Stimulated activated CD8-positive, alpha-beta memory T cell treated with anti-CD3 and anti-CD28 coated beads, Interleukin-4, amount 100 ng/mL, for 24 hours (primary cell): ENCODE measurements around the gene TMEM184A.
A peak's percentile ranks its signal among the peaks of the same experiment; 100 is the strongest.
"Not testable (repeated sequence)": the region's sequence is repeated elsewhere in the genome, so short reads cannot be mapped to it uniquely, and the experiment has no call there.

Source experiments
- DNase-seq: peaks from one replicate; pipeline ENCODE4 v3.0.0-alpha.2; 2020; ENCODE audit warnings: low read depth

TMEM184A gene

DNA sequence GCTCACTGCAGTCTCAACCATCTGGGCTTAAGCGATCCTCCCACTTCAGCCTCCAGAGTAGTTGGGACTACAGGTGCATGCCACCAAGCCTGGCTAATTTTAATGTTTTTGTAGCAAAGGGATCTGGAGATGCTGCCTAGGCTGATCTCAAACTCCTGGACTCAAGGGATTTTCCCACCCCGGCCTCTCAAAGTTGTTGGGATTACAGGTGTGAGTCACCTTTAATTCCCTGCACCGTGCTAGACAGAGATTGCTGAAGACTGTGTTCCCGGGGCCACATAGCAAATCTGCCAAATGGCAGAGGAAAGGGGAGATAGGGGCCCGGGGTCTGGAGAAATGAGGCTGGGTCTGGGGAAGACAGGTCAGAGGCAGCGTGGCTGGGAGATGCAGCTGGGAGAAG is 34.5 kb upstream of the TMEM184A start:
- DNase-seq = no peak

DNA sequence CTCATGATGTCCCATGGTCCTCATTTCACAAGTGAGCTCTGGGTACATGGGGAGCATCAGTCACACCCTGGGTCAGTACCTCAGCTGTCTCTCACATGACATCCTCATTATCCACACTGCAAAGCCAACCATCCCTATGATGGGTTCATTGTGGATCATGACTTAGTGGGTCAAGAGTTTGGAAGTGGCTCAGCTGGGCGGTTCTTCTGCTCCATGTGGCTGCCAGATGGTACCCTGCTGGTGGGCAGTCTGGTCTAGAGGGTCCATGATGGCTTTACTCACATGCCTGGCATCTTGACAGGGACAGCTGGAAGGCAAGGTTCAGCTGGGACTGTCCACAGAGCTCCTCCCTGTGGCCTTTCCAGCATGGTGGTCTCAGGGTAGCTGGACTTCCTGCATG is 33.0 kb upstream of the TMEM184A start:
- no peak for DNase-seq

DNA sequence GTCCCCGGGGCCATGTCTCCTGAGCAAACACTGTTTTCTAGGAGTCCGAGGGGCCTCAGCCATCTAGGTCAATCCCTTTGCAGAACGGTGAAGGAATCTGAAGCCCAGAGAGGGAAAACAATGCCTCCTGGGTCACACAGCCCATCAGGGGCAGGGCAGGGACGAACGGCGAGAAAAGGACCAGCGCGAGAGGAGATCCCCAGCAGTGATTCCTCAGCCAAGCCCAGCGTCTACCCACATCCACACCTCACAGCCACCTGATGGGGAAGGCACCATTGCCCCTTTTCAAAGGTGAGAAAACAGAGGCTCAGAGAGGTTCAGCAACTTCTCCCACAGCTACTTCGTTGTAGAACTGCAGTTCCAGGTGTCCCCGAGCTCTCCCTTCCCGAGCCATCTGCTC is 31.7 kb upstream of the TMEM184A start:
- DNase-seq = no peak

DNA sequence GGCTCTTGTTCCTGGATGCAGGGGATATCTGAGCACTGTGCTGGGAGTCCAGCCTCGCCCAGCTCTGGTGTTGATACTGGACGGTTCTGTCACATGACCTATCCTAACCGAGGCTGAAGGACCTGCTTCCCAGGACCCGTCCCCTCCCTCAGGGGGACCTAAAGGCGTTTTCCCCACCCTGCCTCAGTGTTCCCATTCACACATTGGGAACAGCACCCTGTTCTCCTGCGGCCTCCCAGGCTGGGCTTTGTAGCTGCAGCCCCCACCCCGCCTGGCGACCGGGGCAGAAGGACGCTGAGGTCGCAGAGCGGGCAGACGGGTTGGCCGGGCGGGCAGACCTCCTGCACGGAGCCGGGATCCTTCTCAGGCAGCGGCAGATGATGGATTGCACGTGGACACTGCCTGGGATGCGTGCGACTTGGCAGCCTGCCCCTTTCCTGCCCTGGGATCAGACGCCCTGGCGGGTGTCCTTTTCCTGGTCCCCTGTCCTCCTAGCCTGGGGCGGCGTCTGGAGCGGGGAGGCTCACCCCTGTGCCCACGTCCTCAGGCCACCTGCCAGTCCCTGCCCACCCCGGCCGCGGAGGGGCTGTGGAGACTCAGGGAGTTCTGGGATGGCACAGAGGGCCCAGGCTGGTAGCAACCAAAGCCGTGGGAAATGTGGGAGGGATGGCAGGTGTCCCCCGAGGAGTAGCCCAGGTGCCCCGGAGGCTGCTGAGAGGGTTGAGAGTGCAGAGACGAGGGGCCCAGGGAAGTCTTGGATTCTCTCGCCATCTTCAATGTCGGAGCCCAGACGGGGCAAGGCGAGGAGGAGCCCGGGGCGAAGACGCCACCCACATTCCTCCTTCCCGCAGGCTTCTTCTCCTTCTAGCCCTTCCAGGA is 31.1 kb upstream of the TMEM184A start:
- no peak for DNase-seq

DNA sequence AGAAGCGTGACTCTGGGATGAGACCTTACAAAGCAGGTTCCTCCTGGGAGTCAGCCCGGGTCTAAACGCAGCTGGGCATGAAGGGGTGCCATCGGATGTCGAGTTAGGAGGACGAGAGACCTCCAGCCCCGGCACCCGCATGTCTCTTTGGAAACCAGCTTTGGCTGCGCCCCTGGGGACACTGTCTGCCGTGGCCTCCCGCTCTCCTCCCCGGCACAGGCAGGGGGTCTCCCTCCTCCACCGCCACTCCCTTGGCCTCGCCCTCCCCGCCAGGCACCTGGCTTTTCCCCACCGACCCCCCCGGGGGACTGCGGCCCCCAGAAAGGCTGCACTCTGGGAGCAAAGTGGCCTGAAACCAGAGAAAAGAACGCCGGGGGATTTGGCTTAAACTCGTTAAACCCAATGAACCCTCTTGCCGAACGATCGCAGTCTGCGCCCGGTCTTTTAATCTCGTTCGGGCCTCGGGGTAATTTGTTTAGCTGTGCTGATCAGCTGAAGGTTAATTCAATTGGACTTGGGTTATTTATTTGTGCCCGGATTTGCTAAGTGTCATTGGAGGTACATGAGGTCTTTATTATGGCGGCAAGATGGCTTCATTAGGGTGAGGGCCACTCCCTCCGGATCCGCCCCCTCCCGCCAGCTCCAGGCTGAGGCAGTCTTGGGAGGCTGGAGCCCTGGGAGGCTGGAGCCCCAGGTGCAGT is 30.3 kb upstream of the TMEM184A start:
- DNase-seq = no peak

DNA sequence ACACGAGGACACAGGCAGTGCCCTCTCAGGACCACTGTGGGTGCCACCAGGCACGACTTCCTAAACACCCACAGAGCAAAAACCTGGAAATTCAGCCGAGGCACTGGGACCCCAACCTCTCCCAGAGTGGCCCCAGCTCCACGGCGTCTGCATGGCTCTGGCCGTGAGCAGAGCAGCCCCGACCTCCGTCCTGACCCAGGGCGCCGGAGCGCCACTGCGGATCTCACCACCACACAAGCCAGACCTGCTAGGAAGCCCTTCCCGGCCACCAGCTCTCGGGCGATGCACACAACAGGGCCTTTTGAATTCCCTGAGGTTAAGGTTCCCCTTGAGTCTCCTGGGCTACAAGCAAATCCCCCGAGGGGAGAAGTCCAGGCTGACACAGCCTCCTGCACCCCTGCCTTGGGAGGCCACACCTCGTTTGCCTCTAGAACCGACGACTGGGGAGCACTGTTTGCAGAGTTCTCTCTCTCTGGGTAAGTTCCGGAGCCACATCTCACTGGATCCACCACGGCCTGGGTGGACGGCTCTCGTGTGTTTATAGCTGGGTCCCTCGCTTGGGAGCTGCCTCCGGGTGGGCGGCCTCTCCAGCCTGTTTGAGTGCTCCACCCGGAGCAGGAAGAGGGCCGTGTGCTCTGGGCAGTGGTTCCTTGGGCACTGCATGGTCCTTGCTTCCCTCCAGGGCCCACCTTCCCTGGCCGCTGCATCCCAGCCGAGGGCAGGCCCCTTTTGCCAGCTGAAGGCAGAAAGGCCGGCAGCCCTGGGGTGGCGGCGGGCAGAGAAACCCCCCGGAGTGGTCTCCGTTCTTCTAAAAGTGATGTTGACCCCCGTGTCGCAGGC is 29.4 kb upstream of the TMEM184A start:
- DNase-seq = no peak

DNA sequence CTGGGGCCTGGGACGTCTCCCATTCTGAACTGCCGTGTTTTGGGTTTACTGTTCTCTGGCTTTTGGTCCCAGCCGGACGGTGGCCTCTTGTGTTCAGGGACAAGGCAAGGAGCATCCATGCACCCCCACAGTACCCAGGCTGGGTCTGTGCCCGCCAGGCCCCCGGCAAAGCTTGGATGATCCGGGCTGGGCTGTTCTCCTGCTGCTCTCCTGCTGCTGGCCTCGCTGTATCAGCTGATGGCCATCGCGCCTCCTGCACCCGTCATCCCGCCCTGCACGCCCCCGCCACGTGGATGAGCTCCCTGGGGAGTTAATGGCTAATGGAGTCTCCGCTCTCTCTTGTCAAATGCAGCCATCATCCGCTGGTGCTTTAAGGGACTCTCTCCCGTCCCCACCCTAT is 28.7 kb upstream of the TMEM184A start:
- no peak for DNase-seq

DNA sequence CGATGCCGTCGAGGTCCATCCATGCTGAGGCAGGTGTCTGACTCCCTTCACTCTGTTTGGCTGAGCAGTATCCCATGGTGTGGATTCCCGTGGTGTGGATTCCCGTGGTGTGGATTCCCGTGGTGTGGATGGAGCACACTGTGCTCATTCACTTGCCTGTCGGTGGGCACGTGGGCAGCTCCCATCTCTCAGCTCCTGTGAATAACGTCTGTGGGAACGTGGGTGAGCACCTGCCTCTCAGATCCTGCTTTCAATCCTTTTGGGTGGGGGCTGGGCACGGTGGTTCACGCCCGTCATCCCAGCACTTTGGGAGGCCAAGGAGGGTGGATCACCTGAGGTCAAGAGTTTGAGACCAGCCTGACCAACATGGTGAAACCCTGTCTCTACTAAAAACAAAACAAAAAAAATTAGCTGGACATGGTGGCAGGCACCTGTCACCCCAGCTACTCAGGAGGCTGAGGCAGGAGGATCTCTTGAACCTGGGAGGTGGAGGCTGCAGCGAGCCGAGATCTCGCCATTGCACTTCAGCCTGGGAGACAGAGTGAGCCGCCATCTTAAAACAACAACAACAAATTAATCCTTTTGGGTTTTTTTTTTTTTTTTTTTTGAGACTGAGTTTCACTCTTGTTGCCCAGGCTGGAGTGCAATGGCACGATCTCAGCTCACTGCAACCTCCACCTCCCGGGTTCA is 27.4 kb upstream of the TMEM184A start:
- DNase-seq = not testable (repeated sequence)

DNA sequence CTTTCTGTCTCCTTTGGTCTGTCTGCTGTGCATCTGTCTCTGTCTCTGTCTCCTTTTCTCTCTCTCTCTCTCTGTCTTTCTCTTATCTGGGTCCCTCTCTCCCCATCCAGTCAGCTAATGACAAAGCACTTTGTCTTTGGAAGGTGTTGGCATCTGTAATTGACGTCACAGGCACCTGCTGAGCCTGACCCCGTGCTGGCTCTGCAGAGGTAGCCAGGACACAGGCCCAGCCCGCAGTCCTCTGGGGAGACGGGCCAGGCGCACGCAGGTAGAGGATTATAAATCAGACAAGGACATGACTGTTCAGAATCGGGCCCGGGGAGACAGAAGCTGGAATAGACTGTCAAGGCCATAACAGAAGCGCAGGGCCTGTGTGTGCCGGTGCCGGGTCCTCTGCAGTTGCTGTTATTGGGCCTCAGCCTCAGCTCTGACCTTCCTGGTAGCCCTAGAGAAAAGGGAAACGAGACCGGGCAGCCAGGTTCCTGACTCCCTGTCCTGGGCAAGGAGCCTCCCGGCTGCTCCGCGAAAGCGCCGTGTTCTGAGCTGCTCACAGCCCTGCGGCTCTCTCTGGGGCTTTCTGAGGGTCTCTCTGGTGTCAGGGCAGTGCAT is 24.5 kb upstream of the TMEM184A start:
- no peak for DNase-seq

DNA sequence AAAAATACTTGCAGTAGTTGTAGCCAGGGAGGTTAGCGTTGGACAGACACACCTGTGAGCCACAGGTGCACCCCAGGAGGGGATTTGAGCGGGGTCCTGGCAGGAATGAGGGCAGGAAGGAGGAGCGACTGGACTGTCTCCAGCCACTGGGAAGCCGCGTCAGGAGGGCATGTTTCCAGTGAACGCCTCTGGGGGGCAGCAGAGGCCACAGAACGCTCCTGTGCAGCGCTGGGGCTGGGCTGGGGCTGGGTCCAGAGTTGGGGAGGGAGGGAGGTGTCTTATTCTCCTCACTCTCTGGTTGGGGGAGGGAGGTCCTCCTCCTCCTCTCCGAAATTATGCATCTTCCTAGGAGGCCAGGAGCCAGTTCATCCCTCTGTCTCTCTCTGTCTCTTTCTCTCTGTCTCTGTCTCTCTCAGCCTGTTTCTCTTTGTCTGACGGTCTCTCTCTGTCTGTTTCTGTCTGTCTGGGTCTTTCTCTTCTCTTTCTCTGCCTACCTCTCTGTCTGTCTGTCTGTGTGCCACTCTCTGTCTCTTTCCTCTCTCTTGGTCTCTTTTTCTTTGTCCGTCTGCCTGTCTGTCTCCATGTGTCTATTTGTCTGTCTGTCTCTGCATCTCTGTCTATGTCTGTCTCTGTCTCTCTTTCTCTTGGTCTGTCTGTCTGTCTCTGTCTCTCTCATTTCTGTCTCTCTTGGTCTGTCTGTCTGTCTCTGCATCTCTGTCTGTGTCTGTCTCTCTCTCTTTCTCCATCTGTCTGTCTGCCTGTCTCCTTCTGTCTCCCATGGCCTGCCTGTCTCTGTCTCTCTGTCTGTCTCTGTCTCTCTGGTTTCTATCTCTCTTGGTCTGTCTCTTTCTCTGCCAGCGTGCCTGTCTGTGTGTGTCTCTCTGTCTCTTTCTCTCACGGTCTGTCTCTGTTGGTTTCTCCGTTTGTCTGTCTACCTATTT is 23.7 kb upstream of the TMEM184A start:
- DNase-seq = peak; percentile 65

DNA sequence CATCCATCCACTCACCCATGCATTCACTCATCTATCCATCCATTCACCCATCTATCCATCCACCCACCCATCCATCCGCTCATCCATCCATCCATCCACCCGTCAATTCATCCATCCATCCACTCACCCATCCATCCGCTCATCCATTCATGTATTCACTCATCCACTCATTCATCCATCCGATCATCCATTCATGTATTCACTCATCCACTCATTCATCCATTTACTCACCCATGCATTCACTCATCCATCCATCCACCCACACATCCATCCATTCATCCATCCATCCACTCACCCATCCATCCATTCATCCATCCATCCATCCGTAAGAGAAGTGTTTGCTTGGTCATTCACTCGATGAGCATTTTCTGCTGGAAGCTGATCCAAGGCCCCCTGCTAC is 22.5 kb upstream of the TMEM184A start:
- no peak for DNase-seq

DNA sequence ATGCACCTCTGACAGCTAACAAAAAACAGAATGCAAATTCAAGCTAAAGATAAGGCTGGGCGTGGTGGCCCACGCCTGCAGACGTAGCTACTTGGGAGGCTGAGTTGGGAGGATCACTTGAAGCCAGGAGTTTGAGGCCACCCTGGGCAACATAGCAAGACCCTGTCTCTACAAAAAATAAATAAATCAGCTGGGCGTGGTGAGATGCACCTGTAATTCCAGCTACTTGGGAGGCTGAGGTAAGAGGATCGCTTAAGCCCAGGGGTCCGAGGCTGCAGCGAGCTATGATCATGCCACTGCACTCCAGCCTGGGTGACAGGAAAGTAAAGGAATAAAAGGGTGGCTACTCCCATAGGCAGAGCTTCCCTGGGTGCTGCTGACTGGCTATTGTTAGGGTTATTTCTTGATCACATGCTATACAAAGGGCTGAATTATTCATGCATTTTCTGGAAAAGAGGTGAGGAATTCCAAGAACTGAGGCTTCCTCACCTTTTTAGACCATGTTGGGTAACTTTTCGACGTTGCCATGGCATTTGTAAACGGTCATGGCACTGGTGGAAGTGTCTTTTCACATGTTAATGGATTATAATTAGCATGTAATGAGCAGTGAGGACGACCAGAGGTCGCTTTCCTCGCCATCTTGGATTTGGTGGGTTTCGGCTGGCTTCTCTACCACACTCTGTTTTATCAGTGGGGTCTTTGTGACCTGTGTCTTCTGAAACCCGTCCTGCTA is 20.7 kb upstream of the TMEM184A start:
- no peak for DNase-seq

DNA sequence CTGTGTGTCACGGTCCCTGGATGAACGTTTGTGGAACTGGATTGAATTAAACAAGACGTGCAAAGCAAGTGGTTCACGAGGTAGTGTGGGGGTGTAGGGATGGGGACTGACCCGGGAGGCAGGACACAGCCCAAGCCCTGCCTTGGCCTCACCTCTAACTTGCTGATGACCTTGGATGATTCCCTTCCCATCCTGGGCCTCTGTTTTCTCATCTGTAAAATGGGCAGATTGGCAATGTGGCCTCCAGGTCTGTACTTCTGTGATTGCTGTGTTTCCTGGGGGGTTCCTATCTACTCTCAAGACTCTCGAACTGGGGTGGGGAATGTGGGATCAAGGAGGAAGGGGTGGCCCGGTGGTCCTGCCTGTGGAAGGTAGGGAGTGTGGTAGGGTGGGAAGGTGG is 19.8 kb upstream of the TMEM184A start:
- DNase-seq = no peak

DNA sequence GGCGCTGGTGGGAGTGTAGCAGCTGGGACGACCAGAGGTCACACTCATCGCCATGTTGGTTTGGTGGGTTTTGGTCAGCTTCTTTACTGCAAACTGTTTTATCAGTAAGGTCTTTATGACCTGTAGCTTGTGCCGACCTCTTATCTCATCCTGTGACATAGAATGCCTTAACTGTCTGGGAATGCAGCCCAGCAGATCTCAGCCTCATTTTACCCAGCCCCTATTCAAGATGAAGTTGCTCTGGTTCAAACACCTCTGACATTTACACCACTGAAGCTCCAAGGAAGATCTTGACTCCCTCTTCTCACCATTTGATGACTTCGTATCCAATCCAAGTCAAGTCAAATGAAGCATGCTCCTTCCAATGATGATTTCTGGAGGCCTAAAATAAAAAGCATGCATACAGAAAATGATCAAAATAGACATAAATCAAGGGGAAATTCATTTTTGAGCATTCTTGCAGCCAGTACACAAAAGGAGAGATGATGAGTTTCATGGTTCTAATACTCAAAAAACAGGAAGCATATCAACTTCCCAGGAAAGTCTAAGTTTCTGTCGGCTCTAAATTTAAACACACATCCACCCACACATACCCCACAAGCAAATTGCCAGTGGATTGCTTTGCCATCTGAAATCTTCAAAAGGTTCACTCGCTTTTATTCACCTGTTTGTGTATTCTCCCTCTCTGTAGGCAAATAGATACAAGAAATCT is 16.3 kb upstream of the TMEM184A start:
- no peak for DNase-seq

DNA sequence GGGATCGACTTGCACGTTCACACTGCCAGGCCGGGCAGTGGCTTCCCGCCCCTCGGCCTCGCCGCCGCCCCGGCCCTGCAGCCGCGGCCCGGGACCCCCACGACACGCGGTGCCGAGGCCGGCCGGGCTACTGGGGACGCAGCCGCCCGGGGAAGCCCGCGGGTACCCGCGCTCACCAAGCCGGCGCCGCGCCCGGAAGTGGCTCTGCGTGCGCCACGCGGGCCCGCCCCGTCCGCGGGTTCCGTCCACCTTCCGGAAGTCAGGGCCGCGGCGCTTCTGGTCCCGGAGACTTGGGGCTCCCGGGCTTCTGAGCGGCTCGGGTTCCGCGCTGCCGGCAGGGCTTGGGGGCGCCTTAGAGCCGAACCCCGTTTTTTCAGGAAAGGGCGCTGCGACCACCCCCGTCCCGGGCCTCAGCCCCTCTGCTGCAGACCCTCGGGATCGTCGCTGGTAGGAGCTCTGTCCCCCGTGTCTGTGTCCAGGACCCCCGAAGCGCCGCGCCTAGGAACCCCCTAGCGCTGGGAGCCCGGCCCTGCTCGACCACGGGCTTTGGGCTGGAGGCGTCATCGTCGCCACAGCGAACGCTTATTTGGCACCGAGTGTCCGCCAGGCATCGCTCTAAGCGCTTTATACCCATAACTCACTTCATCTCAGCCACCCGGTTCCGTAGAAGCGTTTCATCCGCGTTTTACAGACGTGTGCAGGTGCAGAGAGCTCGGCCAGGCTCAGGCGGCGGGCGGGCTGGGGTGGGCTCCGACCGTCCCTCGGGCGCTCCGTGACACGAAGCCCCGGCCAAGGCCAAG is 14.0 kb upstream of the TMEM184A start, which contains the start of gene PSMG3:
Gene PSMG3 (minus strand): TSS at position 200 of the 800 bp plus-strand sequence. CDS start 693 bp downstream, outside the sequence.
- DNase-seq = peak; percentile 88

DNA sequence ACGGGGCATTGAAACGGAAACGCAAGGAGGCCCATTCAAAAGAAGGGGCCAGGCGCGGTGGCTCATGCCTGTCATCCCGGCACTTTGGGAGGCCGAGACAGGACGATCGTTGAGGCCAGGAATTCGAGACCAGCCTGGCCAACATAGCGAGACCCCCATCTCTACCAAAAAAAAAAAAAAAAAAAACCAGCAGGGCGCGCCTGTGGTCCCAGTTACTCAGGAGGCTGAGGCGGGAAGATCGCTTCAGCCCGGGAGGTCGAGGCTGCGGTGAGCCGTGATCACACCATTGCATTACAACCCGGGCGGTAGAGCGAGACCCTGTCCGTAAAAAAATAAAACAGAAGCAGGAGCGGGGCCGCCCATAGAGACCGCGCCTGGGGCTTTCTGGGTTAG is 13.4 kb upstream of the TMEM184A start:
- DNase-seq = no peak

DNA sequence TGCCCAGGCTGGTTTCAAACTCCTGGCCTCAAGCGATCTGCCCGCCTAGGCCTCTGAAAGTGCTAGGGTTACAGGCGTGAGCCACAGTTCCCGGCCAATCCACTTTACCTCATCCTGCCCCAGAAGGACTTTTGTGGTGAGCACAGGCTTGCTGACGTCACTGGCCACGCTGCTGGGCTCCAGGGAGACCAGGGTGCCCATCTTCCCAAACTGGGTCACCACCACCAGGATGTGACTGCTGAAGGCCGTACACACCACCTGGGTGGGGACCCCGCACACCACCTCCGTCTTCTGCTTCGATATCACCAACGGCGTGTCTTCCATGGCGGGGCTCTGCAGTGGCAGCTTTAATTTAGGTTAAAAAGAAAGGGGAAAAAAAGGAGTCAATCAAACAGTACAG is 13.0 kb upstream of the TMEM184A start:
- no peak for DNase-seq

DNA sequence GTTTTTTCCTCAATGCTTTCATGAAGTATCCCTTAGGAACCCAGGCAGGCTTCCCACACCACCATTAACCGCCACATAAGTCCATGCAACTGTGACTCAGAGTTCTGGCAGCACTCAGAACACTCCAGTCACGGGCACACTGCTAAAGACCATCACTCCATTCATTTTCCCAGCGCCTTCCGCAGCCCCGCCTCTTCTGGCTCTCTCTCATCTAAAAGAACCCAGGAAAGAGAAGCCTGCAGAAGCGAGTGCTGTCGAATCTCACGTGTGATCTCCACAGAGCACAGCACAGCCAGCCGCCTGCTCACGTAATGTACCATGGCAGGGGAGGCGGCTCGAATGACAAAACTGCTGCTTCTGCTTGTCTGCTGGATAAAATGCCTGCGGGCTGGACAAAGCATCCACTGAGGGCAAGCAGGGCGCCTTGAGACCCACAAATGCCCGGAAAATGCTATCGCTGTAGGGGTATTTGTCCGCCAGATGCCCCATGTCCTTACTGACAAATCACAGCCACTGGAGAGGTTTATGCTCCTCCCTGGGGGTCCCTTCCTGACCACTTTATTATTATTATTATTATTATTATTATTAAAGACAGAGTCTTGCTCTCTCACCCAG is 12.0 kb upstream of the TMEM184A start:
- DNase-seq = no peak
